Bronchial epithelial cell (primary cell): ENCODE measurements around the gene GALNT4. TPM values are rescaled to one million over a fixed set of nuclear protein-coding genes. Genes with fewer than 3 reads are reported as not detected.

Experiments used
- DNase-seq: peaks from one replicate; pipeline ENCODE4 v3.0.0-alpha.2; 2010; ENCODE audit warnings: low read depth
- FAIRE-seq: peaks from 2 replicates; lab custom pipeline; 2011; peaks lifted over from hg19 to GRCh38; lab: Jason Lieb, UNC
- H3K27me3 ChIP-seq: 2 replicates; pipeline ENCODE4 v1.5.1; 2011; ENCODE audit warnings: low read length; ENCODE audit not compliant: control insufficient read depth, insufficient read depth
- H3K36me3 ChIP-seq: 2 replicates; pipeline ENCODE4 v1.5.1; 2011; ENCODE audit warnings: low read length; ENCODE audit not compliant: control insufficient read depth, insufficient read depth
- H3K4me3 ChIP-seq: 2 replicates; pipeline ENCODE4 v1.5.1; 2011; ENCODE audit warnings: mild to moderate bottlenecking, low read depth, low read length, control low read depth
- CTCF ChIP-seq: IDR thresholded peaks from 2 replicates; pipeline ENCODE4 v1.5.1; 2011; ENCODE audit warnings: mild to moderate bottlenecking, moderate library complexity, low read length, control low read depth, inconsistent platforms; ENCODE audit not compliant: insufficient read depth, severe bottlenecking
- total RNA-seq: library from RNA; depleted of rRNA; stranded (reverse); fragments of >200 nt; gene quantifications from 2 replicates; pipeline ENCODE4 v1.2.1, GENCODE V29; 2014

The GALNT4 gene
- total RNA-seq, 1 donor from 2014 or later, result 9.7 TPM

- TF ChIP-seq CTCF, result no peak
- DNase-seq (peak; percentile 70), FAIRE-seq (no peak)
- peak within 1 kb of the TSS; percentile 92 for H3K4me3 ChIP-seq
- no peaks in the 10 kb centered on the region for H3K36me3 ChIP-seq
- no peaks in the 10 kb centered on the region for H3K27me3 ChIP-seq
Observed at GRCh38 chr12:89525824-89526770, 1.5 kb upstream of the GALNT4 start, which contains the start of gene POC1B. TSS of gene POC1B (minus strand) at chr12:89526047. CDS start at chr12:89525895, 152 bp downstream.

GRCh38 chr12:89525305-89525823, 768 bp upstream of the GALNT4 start:
- TF ChIP-seq CTCF, result no peak
- no peak for DNase-seq

GRCh38 chr12:89523843-89524540, 604 bp downstream of the GALNT4 start:
- Histone ChIP-seq H3K27me3 (no peaks in the 10 kb centered on the region), H3K36me3 (no peaks in the 10 kb centered on the region), H3K4me3 (peak overlapping the region; percentile 92)
- FAIRE-seq (no peak), DNase-seq (peak; percentile 29)
- no peak for TF ChIP-seq CTCF

More at GRCh38 chr12:89525305-89525823, 768 bp upstream of the GALNT4 start:
- Histone ChIP-seq H3K4me3 (peak overlapping the region; percentile 92), H3K27me3 (no peaks in the 10 kb centered on the region), H3K36me3 (no peaks in the 10 kb centered on the region)
- no peak for FAIRE-seq

- no peak for FAIRE-seq
- no peak for DNase-seq
- Histone ChIP-seq H3K4me3 (no peak overlapping the region), H3K36me3 (no peaks in the 10 kb centered on the region), H3K27me3 (no peaks in the 10 kb centered on the region)
- TF ChIP-seq CTCF, result no peak
Observed at GRCh38 chr12:89523393-89523792, 1.2 kb downstream of the GALNT4 start.

GRCh38 chr12:89521364-89522223, 3.0 kb downstream of the GALNT4 start:
- FAIRE-seq, result no peak
- Histone ChIP-seq H3K27me3 (no peaks in the 10 kb centered on the region), H3K36me3 (no peaks in the 10 kb centered on the region), H3K4me3 (no peak overlapping the region)
- TF ChIP-seq CTCF, result no peak
- peak; percentile 53 for DNase-seq
